Peyer's patch (tissue), 4 donors: ENCODE measurements around the gene SPSB2. TPM values are rescaled to one million over a fixed set of nuclear protein-coding genes. Genes with fewer than 3 reads are reported as not detected.
A peak's percentile ranks its signal among the peaks of the same experiment; 100 is the strongest.
"Not testable (repeated sequence)": the region's sequence is repeated elsewhere in the genome, so short reads cannot be mapped to it uniquely, and the experiment has no call there.

ENCODE experiments used
- DNase-seq, 3 donors: peaks; one replicate each; pipeline ENCODE4 v3.0.0-alpha.2; 2017 to 2019
- H3K27ac ChIP-seq, 4 donors: fragments of 200-600 bp; sonication (generic); one replicate each; pipeline ENCODE4 v1.5.1; 2016 to 2019
- H3K27me3 ChIP-seq, 2 donors: fragments of 200-600 bp; sonication (generic); one replicate each; pipeline ENCODE4 v1.5.1; 2019
- H3K36me3 ChIP-seq, 3 donors: fragments of 200-600 bp; sonication (generic); one replicate each; pipeline ENCODE4 v1.5.1; 2016 to 2019
- H3K4me1 ChIP-seq, 4 donors: fragments of 200-600 bp; sonication (generic); one replicate each; pipeline ENCODE4 v1.5.1; 2016 to 2019
- H3K4me3 ChIP-seq, 4 donors: fragments of 200-600 bp; sonication (generic); 1 replicate in 3 of 4; 2 replicates in 1 of 4; pipeline ENCODE4 v1.5.1; 2016 to 2019; ENCODE audit warnings: mild to moderate bottlenecking in 1 of 4
- H3K9me3 ChIP-seq, 4 donors: fragments of 200-600 bp; sonication (generic); one replicate each; pipeline ENCODE4 v1.5.1; 2016 to 2019; ENCODE audit warnings: mild to moderate bottlenecking in 1 of 4
- CTCF ChIP-seq, 6 experiments: fragments of 450-650 bp in 4 of 6; fragments of 200-600 bp in 2 of 6; sonication (generic) in 1 of 6; IDR thresholded peaks; one replicate each; pipeline ENCODE4 v1.5.1; 2017 to 2019; ENCODE audit warnings: antibody characterized with exemption in 6 of 6, mild to moderate bottlenecking in 3 of 6, moderate library complexity in 1 of 6
- POLR2A ChIP-seq, 2 donors: fragments of 450-650 bp; IDR thresholded peaks; one replicate each; pipeline ENCODE4 v1.5.1; 2017; ENCODE audit warnings: antibody characterized with exemption in 2 of 2, mild to moderate bottlenecking in 2 of 2, moderate library complexity in 2 of 2
- total RNA-seq, 4 donors: library from RNA; depleted of rRNA; stranded (reverse); fragments of >200 nt; gene quantifications; one replicate each; pipeline ENCODE4 v1.1.0, GENCODE V29; 2016

The SPSB2 gene
- total RNA-seq, 4 donors from 2014 or later: 4.1 to 12.3 (median 9.9) TPM

- Histone ChIP-seq H3K36me3 (peaks cover 0 to 24% (median 0%) of the 10 kb centered on the region in 3 donors), H3K27me3 (no peaks in the 10 kb centered on the region), H3K4me3 (peak overlapping the region; percentile 63 to 79 (median 75)), H3K9me3 (no peaks in the 10 kb centered on the region), H3K27ac (peak overlapping the region; percentile 77 to 86 (median 82)), H3K4me1 (peaks cover 0 to 51% (median 22%) of the 10 kb centered on the region in 4 donors)
- TF ChIP-seq CTCF (IDR thresholded peaks at IDR 0.05) (peak; percentile 73 to 98 (median 96)), POLR2A (IDR thresholded peaks at IDR 0.05) (no peak)
- peak; percentile 86 to 94 (median 93) for DNase-seq
Measured at GRCh38 chr12:6872073-6873048, 742 bp downstream of the SPSB2 start.

GRCh38 chr12:6871052-6871957 lies 1.8 kb downstream of the SPSB2 start:
- DNase-seq: peak in 2 of 3 donors; percentile 77 to 86
- Histone ChIP-seq H3K4me3 (peak overlapping the region in 3 of 4 donors; percentile 75 to 79 (median 75)), H3K9me3 (no peaks in the 10 kb centered on the region), H3K27me3 (no peaks in the 10 kb centered on the region), H3K27ac (peak overlapping the region; percentile 77 to 86 (median 82)), H3K4me1 (peaks cover 0 to 57% (median 22%) of the 10 kb centered on the region in 4 donors), H3K36me3 (peaks cover 0 to 24% (median 0%) of the 10 kb centered on the region in 3 donors)
- TF ChIP-seq POLR2A (IDR thresholded peaks at IDR 0.05): no peak
- no peak for TF ChIP-seq CTCF (IDR thresholded peaks at IDR 0.05)

GRCh38 chr12:6870304-6870703 lies 2.8 kb downstream of the SPSB2 start:
- not testable (repeated sequence) for DNase-seq, H3K27me3 ChIP-seq, H3K4me3 ChIP-seq, H3K9me3 ChIP-seq
- H3K27ac ChIP-seq: peak overlapping the region in 2 of 4 donors; percentile 41 to 98
- H3K4me1 ChIP-seq: peaks cover 0 to 57% (median 22%) of the 10 kb centered on the region in 4 donors
- H3K36me3 ChIP-seq: peaks cover 0 to 32% (median 0%) of the 10 kb centered on the region in 3 donors

- Histone ChIP-seq H3K27me3 (no peaks in the 10 kb centered on the region), H3K4me3 (peak overlapping the region in 3 of 4 donors; percentile 93 to 99 (median 95)), H3K4me1 (peaks cover 0 to 54% (median 22%) of the 10 kb centered on the region in 4 donors), H3K27ac (peak overlapping the region; percentile 41 to 98 (median 97)), H3K36me3 (peaks cover 0 to 41% (median 0%) of the 10 kb centered on the region in 3 donors), H3K9me3 (no peaks in the 10 kb centered on the region)
- TF ChIP-seq POLR2A (IDR thresholded peaks at IDR 0.05) (no peak), CTCF (IDR thresholded peaks at IDR 0.05) (peak; percentile 84 to 97 (median 90))
- peak; percentile 79 to 94 (median 86) for DNase-seq
Measured at GRCh38 chr12:6869049-6870021, 3.8 kb downstream of the SPSB2 start.
